HG03025 (cell line): ENCODE data around the gene TMEM191B.
"Not testable (repeated sequence)": the region's sequence is repeated elsewhere in the genome, so short reads cannot be mapped to it uniquely, and the experiment has no call there.

Experiments used
- ATAC-seq: cut with Tn5 transposase; IDR thresholded peaks from one replicate; pipeline ENCODE4 v1.9.1; 2021; ENCODE audit warnings: mild to moderate bottlenecking, moderate library complexity; ENCODE audit not compliant: unreplicated experiment, low FRiP score

The TMEM191B gene

GRCh38 chr22:18554280-18555256 lies 27.0 kb downstream of the TMEM191B start:
- not testable (repeated sequence) for ATAC-seq

DNA sequence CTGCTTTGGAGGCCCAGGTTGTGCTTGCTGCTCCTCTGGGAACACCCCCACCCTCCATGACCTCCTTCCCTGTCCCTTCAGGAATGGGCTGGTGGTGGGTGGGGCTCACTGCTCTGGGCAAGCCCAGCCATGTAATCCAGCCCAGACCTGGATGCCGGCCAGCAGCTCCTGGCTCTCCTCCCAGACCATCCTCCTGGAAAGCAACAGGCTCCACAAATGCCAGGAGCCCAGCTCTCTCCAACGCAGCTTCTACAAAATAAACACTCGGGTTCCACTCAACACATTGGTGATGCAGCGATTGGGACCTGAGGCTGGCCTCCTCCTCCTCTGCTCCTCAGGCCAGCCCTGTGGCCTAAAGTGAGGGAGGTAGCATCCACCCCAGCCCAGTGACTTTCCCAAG lies 30.9 kb downstream of the TMEM191B start:
- ATAC-seq: not testable (repeated sequence)

- not testable (repeated sequence) for ATAC-seq
Measured at GRCh38 chr22:18558939-18559338, 31.3 kb downstream of the TMEM191B start.

DNA sequence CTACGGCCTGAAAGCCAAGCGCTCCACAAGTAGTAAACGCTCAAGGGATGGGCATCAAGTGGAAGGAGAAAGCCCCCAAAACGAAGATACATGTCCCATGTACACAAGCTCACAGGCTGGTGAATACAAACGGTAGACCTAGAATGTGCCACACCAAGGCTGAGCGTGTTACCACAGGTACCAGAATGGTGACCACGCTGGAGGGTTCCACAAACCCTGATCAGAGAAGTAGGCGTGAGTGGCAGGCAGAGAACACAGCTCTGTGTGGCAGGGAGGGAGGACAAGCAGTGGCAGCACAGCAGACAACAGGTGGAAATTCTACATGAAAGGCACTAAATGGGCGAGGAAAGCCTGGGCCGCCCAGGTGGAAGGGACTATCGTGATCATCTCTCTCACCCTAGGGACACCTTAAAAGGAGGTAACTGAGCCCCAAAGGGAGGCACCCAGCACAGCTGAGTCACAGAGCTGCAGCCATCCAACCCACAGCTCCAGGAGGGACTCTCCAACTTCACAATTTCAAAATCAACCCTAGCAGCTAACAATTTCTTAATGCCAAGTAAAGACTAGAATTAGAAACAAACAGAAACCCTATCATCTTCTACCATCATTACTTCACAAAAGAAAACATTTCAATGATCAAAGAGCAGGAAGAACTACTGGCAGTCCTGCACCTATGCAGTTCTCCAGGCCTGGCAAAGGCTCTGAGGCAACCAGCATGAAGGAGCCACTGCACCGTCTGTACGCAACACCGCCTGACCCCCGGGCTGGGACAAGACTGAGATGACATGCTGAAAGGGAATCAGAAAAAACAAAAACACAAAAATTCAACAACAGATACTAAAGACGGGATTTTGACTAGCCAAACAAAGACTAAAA lies 32.7 kb downstream of the TMEM191B start:
- ATAC-seq: not testable (repeated sequence)

GRCh38 chr22:18570509-18571246 lies 43.1 kb downstream of the TMEM191B start:
- ATAC-seq: not testable (repeated sequence)

- ATAC-seq: not testable (repeated sequence)
Measured at GRCh38 chr22:18573483-18574164, 46.0 kb downstream of the TMEM191B start.

DNA sequence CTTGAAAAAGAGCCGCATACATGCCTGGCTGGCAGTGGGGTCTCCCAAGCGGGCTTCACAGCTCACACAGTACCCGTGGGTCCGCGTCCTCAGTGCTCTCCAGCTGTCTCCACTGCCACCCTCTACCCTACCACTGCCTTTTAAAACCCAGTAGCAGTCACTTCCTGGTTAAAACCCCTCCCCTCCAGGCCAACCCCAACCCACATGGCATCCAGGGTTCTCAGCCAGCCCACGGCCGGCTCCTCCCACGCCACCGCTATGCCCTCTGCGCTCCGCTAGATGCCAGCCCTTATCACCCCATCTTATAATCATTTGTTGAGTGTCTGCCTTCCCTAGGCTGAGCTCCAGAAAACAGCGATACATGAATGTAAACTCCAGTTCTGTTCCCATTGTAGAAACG lies 47.0 kb downstream of the TMEM191B start:
- not testable (repeated sequence) for ATAC-seq

DNA sequence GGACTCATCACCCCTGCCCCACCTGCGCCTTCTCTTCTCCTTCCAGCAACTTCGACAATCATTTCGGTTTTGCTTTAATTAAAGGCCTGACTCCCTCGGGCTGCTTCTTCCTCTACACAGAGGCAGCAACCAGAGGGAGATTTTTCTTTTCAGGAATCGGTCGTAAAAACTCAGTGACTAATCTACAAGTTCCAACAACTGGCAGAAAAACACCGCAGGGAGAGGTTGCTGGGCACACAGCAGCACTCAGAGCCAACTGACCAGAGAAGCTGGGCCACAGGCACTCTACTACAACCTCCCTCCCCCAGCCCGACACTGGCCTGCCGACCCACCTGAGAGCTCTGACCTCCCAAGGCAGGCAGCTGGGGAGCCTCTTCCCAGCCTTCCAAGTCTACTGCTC lies 48.1 kb downstream of the TMEM191B start:
- ATAC-seq: not testable (repeated sequence)

GRCh38 chr22:18577090-18577818 lies 49.7 kb downstream of the TMEM191B start:
- ATAC-seq: not testable (repeated sequence)

DNA sequence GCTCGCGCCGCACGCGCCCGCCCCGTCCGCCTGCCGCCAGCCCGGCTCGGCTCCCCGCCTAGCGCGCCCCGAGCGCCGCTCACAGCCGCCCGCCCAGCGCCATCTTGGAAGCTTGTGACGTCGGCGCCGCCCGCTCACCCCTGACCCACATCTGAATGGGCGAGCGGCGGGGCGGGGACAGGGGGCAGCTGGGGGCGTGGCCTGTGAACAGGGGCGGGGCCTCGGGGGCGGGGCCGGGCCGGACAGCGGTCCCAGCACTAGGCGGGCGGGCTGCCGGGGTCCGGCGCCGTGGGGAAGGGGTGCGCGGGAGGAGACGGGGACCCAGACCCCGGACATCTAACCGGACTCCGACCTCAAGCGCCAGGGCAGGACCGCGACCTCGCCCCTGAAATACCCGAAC lies 50.2 kb downstream of the TMEM191B start:
- not testable (repeated sequence) for ATAC-seq
